Measurements from ENCODE around the gene OCIAD1.
"Not testable (repeated sequence)": the region's sequence is repeated elsewhere in the genome, so short reads cannot be mapped to it uniquely, and the experiment has no call there.

The OCIAD1 gene

DNA sequence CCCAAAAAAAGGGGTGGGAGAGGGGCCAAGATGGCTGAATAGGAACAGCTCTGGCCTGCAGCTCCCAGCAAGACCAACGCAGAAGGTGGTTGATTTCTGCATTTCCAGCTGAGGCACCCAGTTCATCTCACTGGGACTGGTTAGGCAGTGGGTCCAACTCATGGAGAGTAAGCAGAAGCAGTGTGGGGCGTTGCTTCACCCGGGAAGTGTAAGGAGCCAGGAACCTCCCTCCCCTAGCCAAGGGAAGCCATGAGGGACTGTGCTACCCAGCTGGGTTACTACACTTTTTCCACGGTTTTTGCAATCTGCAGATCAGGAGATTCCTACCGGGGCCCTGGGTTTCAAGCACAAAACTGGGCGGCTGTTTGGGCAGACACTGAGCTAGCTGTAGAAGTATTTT lies 13.9 kb upstream of the OCIAD1 start:
- no peak for DNase-seq (ENCODE audit: low read depth, low spot score)

DNA sequence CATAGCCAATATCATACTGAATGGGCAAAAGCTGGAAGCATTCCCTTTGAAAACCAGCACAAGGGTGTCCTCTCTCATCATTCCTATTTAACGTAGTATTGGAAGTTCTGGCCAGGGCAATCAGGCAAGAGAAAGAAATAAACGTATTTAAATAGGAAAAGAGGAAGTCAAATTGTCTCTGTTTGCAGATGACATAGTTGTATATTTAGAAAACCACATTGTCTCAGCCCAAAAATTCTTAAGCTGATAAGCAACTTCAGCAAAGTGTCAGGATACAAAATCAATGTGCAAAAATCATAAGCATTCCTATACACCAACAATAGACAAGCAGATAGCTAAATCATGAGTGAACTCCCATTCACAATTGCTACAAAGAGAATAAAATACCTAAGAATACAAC lies 9.5 kb upstream of the OCIAD1 start:
- not testable (repeated sequence) for DNase-seq (ENCODE audit: low read depth, low spot score)

DNA sequence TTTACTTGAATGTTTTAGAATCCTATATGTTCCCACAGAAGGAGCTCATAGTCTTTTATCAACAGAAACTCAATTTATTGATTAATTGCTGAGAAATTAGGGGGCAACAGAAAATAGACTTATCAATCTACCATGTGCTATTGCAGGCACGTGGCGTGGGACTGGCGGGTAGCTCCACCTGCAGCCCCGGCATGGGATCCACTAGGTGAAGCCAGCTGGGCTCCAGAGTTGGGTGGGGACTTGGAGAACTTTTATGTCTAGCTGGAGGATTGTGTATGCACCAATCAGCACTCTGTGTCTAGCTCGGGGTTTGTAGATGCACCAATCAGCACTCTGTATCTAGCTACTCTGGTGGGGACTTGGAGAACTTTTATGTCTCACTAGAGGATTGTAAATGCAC lies 3.3 kb upstream of the OCIAD1 start:
- DNase-seq (ENCODE audit: low read depth, low spot score) = no peak

DNA sequence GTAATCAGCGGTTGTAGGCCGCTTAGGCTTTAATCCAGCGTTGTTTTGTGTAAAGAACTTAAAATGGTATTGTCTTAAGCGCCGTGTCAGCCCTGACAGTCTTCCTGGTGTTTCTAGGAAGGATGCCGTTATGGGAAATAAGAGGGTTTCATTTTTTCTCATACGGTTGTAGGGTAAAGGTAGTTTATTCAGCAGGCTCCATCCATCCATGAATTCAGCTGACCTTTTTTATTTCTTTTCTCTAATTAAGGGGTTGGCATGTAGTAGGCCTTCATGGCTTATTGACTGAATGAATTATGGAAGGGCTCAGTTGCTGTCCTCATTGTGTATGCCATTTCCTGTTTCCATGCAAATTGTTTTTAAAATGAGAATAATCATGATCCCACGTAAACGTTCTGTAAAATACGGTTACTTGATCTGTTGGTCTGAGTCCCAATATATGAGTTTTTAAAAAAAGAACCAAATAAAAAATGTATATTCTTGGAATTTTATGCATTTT lies 693 bp downstream of the OCIAD1 start:
- no peak for DNase-seq (ENCODE audit: low read depth, low spot score)

DNA sequence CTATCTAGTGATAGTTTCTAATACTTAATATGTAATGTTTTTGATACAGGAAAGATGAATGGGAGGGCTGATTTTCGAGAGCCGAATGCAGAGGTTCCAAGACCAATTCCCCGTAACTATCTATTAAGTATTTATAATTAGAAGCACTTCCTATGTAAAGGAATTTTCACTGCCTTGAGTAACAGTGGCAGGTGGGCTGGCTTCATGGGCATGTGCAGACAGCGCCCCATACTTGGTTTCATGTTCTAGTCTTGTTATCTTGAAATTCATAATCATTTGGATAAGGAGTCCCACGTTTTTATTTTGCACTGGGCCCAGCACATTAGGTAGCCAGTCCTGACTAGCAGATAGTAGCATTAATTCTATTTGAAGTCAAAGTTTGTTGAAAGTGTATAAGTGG lies 1.7 kb downstream of the OCIAD1 start:
- no peak for DNase-seq (ENCODE audit: low read depth, low spot score)

DNA sequence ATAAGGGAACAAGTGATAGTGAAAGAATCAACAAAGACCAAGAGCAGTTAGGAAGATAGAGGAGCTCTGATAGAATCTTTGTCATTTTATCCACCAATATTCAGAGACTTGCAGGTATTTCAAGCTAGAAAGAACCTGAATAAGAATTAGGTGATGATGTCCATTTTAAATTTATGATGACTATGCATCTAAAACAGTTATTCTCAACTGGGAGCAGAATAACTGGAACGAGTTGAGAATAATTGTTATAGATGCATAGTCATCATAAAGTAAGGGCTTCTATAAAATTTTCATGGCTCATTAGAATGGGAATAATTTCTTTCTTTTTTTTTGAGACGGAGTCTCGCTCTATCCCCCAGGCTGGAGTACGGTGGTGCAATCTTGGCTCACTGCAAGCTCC lies 5.8 kb downstream of the OCIAD1 start:
- no peak for DNase-seq (ENCODE audit: low read depth, low spot score)

DNA sequence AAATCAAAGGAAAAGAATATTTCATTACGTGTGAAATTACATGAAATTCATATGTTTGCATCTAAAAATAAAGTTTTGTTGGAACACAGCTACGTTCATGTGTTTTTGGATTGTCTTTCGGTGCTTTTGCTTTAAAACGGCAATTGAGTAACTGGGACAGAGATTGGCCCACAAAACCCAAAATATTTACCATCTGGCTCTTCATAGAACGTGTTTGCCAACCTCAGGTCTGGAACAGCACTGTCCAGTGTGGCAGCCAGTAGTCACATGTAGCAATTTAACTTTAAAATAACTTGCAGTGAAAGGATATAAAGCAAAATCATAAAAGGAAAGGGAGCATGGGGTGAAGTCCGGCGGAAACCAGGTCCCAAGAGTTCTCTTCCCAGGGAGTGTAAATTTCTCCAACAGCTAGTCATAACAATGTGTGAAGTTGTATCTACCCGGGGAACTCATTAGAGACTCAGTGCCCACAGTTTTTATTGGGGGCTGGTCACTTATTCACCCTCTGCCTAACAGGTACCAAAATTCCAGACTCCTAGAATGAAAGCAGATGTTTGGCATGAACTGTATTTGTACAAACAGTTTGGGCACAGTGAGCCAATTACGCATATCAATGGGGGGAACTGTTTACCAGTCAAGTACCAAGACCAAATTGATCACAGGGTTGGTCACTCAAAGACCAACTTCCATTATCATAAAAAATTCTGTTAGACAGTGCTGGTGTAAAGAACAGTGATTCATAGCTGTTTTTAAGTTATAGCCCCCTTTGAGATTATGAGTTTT lies 10.3 kb downstream of the OCIAD1 start:
- no peak for DNase-seq (ENCODE audit: low read depth, low spot score)

DNA sequence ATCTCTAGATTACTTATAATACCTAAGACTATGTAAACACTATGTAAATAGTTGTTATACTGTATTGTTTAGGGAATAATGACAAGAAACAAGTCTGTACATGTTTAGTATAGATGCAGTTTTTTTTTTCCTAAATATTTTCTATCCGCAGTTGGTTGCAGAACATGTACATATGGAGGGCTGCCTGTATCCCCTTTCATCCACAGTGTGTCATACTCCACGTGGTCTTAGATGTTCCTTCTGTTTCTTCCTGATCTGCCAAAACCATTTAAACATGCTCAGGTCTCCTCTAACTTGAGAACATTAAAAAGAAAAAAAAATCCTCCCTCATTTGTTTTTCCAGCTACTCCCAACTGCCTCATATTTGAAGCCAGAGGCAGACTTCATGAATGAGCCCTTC lies 14.0 kb downstream of the OCIAD1 start:
- no peak for DNase-seq (ENCODE audit: low read depth, low spot score)

DNA sequence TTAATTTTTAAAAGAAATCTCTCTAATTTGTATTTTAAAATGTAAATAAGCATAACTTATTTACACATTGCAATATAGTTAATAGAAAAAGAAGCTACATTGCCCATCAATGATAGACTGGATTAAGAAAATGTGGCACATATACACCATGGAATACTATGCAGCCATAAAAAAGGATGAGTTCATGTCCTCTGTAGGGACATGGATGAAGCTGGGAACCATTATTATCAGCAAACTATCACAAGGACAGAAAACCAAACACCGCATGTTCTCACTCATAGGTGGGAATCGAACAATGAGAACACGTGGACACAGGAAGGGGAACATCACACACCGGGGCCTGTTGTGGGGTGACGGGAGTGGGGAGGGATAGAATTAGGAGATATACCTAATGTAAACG lies 17.9 kb downstream of the OCIAD1 start:
- DNase-seq (ENCODE audit: low read depth, low spot score) = not testable (repeated sequence)

DNA sequence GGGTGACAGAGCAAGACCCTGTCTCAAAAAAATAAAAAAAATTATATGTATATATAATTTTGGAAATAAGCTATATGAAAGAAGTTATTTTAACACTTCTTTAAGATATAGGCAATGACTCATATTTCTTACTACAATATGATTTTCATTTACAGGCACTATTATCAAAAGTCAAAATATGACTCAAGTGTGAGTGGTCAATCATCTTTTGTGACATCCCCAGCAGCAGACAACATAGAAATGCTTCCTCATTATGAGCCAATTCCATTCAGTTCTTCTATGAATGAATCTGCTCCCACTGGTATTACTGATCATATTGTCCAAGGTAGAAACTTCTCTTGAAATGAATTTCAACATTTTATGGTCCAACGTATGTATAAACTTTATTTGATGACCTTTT lies 20.8 kb downstream of the OCIAD1 start:
- DNase-seq (ENCODE audit: low read depth, low spot score) = no peak

DNA sequence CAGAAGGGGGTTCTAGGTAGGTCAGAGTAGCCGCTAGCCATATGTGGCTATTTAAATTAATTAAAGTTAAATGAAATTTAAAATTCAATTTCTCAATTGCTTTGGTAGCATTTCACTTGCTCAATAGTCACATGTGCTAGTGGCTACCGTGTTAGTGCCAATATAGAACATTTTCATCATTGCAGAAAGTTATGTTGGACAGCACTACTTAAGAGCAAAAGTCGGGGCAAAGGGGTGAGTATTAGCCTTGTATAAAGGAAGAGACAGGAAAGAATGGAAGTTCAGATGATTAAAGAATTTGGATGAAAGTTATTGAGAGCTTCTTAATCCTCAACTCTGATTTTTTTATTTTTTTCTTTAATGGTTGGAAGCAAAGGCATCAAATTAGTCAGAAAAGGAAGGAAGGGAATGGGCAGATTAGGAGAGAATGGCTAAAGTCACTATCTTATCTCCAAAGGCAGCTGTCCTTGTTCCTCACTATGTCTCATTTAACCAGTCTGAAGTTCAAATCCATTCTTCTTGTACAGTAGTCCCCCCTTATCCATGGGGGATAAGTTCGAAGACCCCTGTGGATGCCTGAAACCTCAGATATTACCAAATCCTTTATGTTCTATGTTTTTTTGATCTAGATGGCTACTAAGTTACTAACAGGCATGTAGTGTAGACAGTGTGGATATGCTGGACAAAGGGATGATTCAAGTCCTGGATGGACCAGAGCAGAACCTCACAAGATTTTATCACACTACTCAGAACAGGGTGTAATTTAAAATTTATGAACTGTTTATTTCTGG lies 22.9 kb downstream of the OCIAD1 start:
- DNase-seq (ENCODE audit: low read depth, low spot score) = no peak

DNA sequence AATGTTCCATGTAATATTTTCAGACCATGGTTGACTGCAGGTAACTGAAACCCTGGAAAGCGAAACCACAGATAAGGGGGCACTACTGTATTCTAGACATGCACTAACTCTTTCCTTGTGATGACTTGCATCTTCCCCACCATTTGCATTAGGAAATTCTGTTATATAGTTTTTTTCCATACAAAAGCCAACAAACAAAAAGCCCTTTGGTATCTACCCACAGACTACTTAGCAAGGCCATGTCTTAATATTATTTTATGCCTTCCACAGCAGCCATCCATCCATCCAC lies 23.5 kb downstream of the OCIAD1 start:
- no peak for DNase-seq (ENCODE audit: low read depth, low spot score)

DNA sequence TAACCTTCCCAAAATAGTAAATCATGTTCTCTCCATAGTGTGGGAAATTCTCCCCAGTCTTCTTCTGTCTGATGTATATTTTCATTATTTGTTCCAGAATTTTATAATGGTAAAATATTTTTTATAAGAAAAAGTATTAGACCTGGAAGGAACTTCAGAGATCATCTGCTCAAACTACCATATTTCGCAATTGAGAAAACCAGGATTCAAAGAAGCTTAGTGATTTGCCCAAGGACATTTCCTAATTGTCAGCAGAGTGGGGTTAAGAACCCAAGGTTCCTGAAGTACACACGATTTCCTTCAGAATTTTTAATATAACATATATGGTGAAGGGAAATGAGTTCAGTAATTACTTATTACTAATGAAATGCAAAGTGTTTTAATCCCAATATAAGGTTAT lies 24.1 kb downstream of the OCIAD1 start:
- DNase-seq (ENCODE audit: low read depth, low spot score) = no peak

DNA sequence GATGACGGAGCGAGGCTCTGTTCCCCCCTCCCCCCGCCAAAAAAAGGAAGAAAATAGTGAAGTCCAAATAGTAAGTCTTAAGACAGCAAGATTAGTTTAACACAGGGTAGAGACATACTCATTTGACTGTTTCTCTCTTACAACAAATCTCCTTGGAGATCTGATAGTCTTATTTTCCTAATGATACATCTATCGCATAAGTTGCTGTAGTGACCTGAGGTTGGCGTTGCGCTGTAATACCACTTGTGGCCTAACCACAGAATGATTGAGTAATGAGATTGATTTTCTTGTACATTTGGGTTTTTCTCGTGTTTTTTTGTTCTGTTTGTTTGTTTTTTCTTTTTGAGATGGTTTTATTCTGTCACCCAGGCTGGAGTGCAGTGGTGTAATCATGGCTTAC lies 27.2 kb downstream of the OCIAD1 start:
- DNase-seq (ENCODE audit: low read depth, low spot score) = no peak

DNA sequence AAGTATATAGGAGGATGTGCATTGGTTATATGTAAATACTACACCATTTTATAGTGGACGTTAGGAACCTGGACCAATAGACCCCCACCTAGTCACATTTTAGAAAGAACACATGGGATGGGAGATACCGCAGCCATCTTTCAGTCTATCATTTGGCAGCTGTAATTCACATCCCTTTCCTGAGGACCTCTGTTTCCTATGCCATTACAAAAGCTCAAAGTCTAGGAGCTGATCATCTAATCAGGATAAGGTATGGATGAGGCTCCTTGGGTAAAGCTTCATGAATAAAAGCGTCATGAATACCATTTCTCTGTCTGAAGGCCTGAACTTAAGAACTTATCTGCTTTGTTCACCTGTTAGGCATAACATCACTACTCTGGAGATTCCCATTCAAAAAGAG lies 31.1 kb downstream of the OCIAD1 start:
- no peak for DNase-seq (ENCODE audit: low read depth, low spot score)

DNA sequence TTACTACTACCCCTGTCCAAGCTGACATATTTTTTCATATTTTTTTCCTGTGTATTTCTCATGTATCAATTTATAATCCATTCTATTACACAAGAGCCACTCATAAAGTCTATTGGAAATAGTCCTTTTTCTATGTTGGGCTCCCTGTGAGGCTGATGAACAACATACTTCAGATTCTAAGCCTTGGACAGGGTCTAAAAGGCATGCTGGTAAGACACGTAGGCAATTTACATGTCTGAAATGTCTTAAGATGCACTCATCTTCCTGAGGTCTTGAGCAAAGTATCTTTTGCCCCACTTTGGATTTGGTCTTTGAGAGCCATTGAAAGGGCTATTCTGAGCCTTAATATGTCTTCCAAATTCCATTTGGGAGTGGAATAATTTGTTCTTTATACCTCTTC lies 31.8 kb downstream of the OCIAD1 start:
- DNase-seq (ENCODE audit: low read depth, low spot score) = no peak

DNA sequence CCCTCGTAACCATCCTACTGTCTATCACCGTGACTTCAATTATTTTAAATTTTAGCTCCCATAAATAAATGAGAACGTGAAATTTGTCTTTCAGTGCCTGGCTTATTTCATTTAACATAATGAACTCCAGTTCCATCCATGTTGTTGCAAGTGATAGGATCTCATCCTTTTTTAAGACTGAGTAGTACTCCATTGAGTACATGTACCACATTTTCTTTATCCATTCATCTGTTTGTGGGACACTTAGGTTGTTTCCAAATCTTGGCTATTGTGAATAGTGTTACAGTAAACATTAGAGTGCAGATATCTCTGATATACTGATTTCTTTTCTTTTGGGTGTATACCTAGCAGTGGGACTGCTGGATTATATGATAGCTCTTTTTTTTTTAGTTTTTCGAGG lies 32.8 kb downstream of the OCIAD1 start:
- no peak for DNase-seq (ENCODE audit: low read depth, low spot score)

DNA sequence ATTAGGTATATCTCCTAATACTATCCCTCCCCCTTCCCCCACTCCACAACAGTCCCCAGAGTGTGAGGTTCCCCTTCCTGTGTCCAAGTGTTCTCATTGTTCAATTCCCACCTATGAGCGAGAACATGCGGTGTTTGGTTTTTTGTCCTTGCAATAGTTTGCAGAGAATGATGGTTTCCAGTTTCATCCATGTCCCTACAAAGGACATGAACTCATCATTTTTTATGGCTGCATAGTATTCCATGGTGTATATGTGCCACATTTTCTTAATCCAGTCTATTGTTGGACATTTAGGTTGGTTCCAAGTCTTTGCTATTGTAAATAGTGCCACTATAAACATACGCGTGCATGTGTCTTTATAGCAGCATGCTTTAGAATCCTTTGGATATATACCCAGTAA lies 33.8 kb downstream of the OCIAD1 start:
- not testable (repeated sequence) for DNase-seq (ENCODE audit: low read depth, low spot score)

DNA sequence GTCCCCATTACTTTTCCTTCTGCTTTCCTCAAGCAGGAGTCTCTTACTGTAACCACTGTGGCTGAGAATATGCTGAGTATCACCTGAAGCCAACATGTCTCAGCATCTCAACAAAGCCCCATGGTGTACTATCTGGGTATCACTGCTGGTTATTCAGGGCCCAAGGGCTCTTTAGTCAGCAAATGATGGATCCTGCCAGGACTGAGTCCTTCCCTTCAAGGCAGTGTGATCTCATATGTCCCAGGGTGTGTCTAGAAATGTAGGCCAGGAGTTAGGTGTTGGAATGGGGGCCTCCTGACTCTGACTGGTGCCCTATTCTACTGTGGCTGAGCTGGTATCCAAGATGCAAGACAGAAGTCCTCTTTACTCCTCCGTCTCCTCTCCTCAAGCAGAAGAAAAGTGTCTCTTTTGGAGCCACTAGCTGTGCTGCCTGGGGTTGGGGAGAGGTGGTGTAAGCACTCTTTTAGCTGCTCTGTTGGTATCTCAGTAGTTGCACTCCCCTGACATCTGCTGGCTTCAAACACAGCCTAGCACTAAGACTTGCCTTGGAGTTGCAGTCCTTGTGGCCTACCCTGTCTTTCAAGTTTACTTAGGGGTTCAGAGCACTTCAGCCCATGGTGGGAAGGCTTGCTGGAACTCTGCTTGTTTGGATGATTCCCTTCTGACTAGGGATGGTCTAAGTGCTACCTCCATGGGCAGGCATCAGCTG lies 47.1 kb downstream of the OCIAD1 start:
- no peak for DNase-seq (ENCODE audit: low read depth, low spot score)

DNA sequence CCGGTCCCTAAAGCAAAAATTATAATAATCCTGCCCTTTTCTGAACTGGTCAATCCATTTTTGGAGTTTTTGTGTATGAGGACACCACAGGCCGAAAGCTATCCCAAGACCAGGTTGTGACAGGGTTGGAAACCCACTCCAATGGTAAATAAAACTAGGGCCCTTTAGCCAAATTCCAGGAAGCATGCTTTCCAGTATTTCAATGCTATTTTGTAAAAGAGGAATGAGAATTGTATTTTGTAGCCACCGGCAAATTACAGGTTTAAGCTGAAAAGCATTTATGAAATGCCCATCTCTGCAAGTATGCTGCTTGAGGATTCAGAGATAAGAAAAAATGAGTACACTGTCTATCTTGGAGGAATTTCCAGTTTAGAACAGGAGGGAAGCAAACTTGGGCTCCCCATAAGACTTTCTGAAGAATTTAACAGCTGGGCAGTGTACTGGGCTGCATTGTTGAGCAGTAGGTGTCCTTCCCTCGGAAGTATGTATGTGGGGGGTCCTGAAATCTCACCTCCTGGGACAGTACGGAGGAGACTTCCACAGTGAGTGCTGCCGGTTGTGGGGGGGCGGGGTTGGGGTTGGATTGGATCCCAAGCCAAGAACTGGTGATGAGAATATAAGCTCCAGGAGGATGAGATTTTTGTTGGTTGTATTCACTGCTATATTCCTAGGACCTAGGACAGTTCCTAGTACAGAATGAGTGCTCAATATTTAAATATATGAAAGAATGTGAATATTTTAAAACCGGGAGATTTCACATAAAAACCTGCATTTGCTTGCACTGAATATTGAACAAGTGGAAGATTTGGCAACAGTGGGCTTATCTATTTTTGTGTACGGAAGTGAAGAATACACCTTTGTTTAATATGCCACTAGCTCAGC lies 48.9 kb downstream of the OCIAD1 start:
- no peak for DNase-seq (ENCODE audit: low read depth, low spot score)

DNA sequence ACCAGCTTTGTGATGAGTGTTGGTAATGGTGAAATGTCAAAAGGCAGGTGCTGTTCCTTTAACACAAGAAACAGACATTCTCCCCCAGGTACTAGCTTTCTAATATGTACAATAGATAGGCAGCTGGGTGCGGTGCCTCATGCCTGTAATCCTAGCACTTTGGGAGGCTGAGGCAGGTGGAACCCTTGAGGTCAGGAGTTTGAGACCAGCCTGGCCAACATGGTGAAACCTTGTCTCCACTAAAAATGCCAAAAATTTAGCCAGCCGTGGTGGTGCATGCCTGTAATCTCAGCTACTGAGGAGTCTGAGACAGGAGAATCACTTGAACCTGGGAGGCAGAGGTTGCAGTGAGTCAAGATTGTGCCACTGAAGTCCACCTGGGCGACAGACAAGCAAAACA lies 50.8 kb downstream of the OCIAD1 start:
- not testable (repeated sequence) for DNase-seq (ENCODE audit: low read depth, low spot score)

DNA sequence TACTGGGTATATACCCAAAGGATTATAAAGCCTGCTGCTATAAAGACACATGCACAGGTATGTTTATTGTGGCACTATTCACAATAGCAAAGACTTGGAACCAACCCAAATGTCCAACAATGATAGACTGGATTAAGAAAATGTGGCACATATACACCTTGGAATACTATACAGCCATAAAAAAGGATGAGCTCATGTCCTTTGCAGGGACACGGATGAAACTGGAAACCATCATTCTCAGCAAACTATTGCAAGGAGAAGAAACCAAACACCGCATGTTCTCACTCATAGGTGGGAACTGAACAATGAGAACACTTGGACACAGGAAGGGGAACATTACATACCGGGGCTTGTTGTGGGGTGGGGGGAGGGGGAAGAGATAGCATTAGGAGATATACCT lies 58.9 kb downstream of the OCIAD1 start:
- DNase-seq (ENCODE audit: low read depth, low spot score) = not testable (repeated sequence)
